Epidermal melanocyte (primary cell): ENCODE data around the gene SLC13A5.

Experiments used
- DNase-seq: peaks from one replicate; pipeline ENCODE4 v3.0.0; 2011; ENCODE audit warnings: low spot score; ENCODE audit not compliant: insufficient read length

Gene SLC13A5

DNA sequence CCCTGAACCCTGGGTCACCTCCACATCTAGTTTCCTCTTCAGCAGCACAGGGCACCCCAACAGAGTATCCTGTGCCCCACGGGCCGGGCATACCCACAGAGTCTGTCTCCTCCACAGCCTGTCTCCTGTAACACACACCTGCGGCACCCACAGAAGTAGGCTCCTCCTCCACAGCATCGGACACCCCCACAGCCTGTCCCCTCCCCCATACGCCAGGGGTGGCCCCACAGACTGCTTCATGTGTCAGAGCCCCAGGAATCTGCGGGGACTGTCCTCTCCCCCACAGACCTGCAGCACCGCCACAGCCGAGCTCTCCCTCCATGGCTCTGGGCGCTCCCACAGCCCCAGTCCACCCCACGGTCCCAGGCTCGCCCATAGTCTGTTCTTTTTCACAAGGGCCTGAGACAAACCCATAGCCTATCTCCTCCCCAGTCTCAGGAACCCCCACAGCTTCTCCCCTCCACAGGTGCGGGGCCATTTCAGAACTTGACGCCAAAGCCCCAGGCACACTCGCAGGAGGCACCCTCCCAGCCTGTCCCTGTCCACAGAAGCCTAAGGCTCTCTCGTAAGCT lies 74.1 kb downstream of the SLC13A5 start:
- no peak for DNase-seq

DNA sequence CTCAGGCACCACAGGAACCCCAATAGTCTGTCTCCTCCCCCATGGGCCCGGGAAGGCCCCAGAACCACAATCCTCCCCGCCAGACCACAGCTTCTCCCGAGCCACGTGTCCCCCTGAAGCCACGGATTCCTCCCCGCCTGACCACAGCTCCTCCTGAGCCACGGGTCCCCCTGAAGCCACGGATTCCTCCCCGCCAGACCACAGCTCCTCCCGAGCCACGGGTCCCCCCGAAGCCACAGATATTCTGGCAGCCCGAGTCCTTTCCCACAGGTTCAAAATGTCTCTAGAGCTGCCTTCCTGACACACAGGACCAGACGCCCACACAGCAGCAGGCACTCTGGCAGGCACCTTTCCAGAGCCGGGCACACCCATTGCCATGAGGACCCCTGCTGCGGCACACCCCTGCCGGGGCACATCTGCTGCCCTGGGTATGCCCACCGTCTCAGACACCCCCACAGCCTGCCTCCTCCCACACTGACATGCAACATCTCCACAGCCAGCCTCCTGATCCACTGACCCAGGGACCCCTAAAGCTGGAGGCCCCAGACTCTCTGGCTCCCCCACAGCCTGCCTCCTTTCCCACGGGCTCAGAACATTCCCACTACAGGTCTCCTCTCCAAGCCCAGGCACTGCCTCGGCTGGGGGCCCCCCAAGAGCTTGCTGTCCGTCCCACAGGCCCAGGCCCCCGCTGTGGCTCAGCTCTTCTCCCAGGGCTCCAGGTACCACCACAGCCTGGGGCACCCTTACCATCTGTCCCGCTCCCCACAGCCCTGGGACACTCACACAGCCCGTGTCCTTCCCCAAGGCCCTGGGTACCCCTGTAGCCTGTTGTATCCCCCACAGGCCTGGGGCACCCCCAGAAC lies 74.9 kb downstream of the SLC13A5 start:
- no peak for DNase-seq

DNA sequence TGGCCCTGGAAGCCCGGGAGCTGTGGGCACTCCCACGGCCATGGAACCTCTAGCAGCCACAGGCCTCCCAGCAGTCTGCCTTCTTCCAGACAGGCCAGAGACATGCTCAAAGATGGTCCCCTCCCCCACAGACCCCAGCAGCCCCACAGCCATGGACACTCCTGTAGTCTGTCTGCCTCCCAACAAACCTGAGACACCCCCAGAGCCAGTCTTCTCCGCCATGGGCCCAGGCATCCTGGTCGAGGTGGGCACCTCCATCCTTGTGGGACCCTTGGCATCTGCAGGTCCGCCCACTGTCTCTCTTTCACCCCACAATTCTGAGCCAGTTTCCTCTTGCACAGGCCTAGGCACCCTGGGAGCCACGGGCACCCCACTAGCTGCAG lies 75.7 kb downstream of the SLC13A5 start:
- no peak for DNase-seq

DNA sequence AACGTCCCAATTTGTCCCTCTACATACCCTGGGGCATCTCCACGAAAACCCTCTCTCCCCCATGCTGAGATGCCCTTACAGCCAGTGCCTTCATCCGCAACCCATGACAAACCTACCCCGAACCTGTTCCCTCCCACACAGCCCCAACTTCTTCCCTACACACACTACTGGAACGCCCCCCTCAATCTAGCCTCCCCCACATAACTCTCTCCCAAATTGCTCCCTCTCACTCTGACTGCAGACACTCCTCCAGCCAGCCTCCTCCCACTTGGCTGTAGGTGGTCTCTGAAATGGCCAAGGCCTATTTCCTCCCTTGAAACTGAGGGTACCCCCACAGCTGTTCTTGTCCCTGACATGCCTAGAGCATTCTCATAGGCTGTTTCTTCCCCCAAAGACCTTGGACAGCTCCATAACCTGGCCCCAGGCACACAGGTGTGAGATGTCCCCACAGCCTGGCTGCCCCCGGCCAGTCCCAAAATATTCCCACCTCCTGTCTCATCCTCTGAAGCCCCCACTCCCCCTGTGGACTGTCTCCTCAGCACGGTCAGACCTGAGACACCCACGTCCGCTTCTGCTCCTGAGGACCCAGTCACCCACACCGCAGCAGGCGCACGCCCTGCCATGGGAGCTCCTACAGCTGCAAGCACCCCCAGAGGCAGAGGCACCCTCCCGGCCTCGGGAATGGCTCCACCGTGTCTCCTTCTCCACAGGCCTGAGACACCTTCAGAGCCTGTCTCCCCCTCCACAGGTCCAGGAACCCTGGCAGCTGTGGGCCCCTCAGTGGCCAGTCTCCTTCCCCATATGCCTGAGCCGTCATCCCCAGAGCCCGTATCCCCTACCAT lies 76.3 kb downstream of the SLC13A5 start:
- DNase-seq, result no peak

DNA sequence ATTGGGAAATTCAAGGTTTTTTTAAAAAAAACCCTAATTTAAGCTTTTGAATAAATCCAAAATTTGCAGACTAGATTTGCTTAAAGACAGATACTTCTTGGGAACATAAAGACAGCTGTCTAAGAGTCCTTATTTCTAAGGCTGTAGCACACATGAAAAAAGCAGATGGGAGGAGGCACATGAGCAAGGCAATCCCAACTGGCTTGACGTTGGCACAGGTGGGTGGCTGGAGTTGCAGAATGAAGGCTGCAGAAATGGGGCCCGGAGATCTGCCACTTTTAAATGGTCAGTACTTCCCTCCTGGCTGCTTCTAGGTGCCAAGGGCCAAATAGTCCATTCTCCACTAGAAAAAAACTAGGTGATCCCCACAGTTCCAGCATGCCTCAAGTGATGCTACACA lies 77.1 kb downstream of the SLC13A5 start:
- no peak for DNase-seq
